SKM-1 treated with dmso at 0.1 percent for 144 hours (cell line): ENCODE results near the gene LRG1.
"Not testable (repeated sequence)": the region's sequence is repeated elsewhere in the genome, so short reads cannot be mapped to it uniquely, and the experiment has no call there.

Experiments
- DNase-seq: peaks from one replicate; lab custom pipeline; 2025; ENCODE audit not compliant: unreplicated experiment; lab: John Stamatoyannopoulos, UW

LRG1 gene

GRCh38 chr19:4553092-4553695, 13.4 kb upstream of the LRG1 start:
- no peak for DNase-seq

GRCh38 chr19:4552525-4552819, 12.6 kb upstream of the LRG1 start:
- no peak for DNase-seq

- DNase-seq, result no peak
These were observed 10.7 kb upstream of the LRG1 start for GRCh38 chr19:4550479-4551050.

- DNase-seq, result no peak
These were observed 10.2 kb upstream of the LRG1 start for GRCh38 chr19:4550018-4550417.

GRCh38 chr19:4548238-4548584, 8.4 kb upstream of the LRG1 start:
- DNase-seq, result no peak

GRCh38 chr19:4547303-4548237, 7.7 kb upstream of the LRG1 start:
- DNase-seq, result no peak

GRCh38 chr19:4543842-4544647, 4.2 kb upstream of the LRG1 start:
- DNase-seq, result no peak

- DNase-seq, result peak; percentile 64
These were observed 3.3 kb upstream of the LRG1 start for GRCh38 chr19:4542896-4543841.

GRCh38 chr19:4541806-4542145, 1.9 kb upstream of the LRG1 start:
- DNase-seq, result not testable (repeated sequence)

GRCh38 chr19:4541114-4541805, 1.4 kb upstream of the LRG1 start:
- DNase-seq, result peak; percentile 83

GRCh38 chr19:4539169-4539692, 605 bp downstream of the LRG1 start:
- no peak for DNase-seq

GRCh38 chr19:4538601-4538954, 1.3 kb downstream of the LRG1 start:
- DNase-seq, result no peak

GRCh38 chr19:4537953-4538600, 1.8 kb downstream of the LRG1 start:
- DNase-seq, result no peak

GRCh38 chr19:4536798-4537197, 3.0 kb downstream of the LRG1 start:
- no peak for DNase-seq

- DNase-seq, result no peak
These were observed 4.8 kb downstream of the LRG1 start, which contains the start of gene PLIN5 for GRCh38 chr19:4534836-4535658. Gene PLIN5, minus strand, starts transcription at chr19:4535224. Its CDS starts 1,150 bp downstream, at chr19:4534074.

GRCh38 chr19:4533835-4534424, 5.9 kb downstream of the LRG1 start:
- no peak for DNase-seq

GRCh38 chr19:4533334-4533733, 6.5 kb downstream of the LRG1 start:
- DNase-seq, result no peak

- DNase-seq, result no peak
These were observed 8.2 kb downstream of the LRG1 start for GRCh38 chr19:4531562-4532165.
